Measurements from ENCODE around the gene POLR1G.
A peak's percentile ranks its signal among the peaks of the same experiment; 100 is the strongest.

The POLR1G gene

DNA sequence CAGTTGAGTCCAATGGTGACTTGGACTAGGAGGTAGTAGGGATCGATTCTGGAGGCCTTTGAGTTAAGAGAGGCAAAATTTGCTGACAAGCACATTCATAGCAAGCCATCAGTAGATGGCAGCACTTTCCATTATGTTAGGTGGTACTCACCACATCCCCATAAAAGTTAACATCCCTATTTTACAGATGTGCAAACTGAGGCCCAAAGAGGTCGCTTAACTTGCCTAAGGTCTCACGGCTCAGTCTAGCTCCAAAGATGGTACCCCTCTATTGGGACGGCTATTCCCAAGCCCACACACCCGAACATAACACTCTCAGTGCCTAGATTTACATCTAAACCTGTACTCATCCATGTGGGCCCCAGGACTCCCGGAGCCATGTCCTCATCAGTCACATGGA, 39.9 kb downstream of the POLR1G start:
- peak; percentile 54 for DNase-seq (ENCODE audit: low spot score)

DNA sequence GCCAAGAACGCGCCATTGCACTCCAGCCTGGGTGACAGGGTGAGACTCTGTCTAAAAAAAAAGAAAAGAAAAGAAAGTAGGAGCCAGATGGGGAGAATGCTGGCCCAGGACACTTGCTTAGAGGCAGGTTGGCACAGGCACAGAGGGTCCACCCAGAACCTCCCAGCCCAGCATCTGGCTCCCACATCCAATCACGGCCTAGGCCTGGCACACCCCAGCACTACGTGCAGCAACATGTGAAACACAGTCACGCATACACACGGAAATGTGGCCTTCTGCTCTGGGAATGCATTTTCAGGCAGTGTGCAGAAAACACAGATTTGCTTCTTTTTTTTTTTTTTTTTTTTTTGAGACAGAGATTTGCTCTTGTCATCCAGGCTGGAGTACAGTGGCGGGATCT, 40.5 kb downstream of the POLR1G start:
- no peak for DNase-seq (ENCODE audit: low spot score)

DNA sequence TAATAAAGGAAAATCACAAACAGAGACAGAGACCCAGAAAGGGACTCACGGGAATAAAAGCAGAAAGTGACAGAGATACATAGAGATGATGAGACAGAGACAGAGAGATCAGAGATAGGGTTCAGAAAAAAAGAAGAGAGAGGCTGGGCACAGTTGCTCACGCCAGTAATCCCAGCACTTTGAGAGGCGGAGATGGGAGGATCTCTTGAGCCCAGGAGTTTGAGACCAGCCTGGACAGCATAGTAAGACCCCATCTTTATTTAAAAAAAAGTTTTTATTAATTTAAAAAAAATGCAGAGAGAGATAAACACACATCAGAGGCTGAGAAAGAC, 41.9 kb downstream of the POLR1G start:
- no peak for DNase-seq (ENCODE audit: low spot score)

DNA sequence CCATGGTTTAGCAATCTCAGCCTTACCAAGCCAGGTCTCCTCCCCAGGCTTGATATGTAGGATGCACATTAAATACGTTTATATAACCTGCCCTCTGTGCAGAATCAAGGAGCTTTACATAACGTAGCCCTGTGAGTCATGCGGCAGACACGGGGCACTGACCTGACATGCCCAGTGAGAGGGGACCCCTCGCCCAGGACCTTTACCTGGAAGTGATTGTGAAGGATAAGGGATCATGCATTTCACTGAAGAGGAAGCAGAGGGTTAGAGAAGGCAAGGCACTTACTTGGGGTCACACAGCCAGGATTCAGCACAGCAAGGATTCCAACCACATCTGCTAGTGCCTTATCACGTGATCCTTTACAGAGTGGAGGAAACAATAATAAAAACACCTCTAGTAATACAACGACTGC, 42.4 kb downstream of the POLR1G start:
- no peak for DNase-seq (ENCODE audit: low spot score)

DNA sequence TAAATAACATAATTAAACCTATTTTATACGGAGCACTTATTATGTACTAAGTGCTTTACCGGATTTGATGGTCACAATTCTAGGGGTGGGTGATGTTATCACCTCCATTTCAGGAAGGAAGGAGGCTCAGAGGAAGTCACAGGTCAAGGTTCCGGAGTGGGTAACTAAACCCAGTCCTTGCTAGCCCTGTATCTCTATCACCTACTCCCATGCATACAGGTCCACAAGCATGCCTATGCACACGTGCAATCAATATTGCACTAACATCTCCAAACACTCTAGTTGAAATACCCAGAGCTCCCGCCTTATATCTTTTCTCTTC, 43.5 kb downstream of the POLR1G start:
- no peak for DNase-seq (ENCODE audit: low spot score)

DNA sequence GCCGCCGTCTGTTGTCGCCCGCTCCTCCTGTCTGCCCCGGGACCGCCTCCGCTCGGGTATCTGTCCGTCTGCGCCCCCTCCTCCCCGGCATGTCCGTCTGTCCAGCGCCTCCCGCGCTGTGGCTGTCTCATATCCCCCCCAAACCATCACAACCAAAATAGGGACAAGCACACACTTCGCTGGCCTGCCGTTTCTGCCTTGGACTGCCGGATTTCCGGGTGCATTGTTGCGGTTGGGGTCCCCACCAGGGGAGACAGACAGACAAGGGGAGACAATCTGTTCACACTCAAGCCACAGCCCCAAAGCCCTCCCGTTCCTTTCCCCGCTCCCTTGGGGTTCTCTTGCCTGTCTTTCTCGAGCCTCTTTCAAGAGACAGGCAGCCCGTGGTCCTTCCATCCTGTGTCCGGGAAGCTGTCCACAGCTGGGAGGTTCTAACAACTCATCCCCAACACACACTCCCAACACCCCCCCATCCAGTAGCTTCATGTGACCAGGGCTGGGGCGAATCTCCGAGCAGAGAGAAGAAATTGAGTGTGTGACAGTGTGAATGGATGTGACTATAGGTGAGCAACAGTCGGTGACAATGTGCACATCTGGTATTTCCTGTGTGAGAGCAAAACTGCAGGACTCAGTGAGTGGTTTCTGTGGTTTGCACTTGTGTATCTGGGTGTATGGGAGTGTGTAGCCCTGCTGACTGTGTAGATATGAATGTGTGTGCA, 44.8 kb downstream of the POLR1G start:
- DNase-seq (ENCODE audit: low spot score) = no peak

DNA sequence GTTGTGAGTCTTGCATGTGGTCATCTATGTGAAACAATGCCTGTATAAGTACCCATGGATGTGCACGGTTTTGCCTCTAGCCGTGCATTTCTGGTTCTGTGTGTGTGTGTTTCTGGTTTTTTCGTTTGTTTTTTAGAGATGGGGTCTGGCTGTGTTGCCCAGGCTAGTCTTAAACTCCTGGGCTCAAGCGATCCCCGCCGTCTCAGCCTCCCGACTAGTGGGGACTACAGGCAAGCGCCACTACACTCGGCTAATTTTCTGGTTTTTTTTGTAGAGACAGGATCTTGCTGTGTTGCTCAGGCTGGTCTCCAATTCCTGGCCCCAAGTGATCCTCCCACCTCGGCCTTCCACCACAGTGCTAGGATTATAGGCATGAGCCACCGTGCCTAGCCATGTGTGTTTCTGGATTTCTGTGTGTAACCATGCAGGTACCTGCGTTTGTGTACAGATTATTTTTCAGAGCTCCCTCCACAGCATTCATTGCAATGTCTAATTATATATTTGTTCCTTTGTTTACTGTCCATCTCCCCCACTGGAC, 45.5 kb downstream of the POLR1G start:
- no peak for DNase-seq (ENCODE audit: low spot score)

DNA sequence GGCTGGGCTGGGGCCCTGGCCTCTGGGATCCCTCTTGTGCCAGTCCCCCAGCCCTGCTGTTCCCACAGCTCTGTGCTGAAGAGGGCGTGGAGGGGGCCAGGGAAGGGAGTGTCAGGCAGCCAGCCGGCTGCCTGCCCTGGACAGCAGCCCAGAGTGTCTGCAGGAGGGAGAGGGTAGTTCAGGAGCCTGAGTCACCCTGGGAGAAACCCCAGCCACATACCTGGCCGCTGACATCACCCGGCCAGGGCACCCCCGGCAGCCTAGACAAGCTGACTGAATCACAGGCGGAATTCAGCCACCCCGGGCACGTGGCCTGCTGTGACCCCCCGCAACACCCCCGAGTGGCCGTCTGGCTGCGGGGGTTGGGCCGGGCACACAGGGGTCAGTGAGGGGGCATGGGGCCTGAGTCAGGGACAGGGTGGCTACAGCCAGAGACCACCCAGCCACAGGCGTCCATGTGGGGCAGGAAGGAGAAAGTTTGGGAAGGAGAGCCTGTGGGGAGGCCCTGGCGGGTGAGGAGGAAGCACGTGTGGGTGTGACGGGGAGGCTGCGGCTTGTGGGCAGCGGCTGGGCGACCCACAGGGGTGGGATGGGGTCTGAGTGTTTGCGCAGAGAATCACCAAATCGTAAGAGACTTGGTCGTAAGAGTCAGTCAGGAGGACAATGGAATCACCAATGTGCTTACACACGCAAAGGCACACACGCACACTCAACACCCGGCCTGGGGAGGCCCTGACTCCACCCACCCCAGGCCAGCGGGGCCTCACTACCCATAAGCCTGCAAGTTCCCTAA, 49.5 kb downstream of the POLR1G start:
- DNase-seq (ENCODE audit: low spot score) = peak; percentile 92

DNA sequence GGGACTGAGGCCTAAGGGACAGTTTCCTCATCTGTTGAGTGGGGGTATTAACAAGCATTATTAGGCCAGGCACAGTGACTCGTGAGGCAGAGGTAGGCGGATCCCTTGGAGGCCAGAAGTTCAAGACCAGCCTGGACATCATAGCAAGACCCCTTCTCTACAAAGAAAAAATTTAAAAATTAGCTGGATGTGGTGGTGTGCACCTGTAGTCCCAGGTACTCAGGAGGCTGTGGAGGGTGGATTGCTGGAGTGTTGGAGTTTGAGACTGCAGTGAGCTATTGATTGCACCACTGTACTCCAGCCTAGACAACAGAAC, 50.0 kb downstream of the POLR1G start:
- DNase-seq (ENCODE audit: low spot score) = no peak

DNA sequence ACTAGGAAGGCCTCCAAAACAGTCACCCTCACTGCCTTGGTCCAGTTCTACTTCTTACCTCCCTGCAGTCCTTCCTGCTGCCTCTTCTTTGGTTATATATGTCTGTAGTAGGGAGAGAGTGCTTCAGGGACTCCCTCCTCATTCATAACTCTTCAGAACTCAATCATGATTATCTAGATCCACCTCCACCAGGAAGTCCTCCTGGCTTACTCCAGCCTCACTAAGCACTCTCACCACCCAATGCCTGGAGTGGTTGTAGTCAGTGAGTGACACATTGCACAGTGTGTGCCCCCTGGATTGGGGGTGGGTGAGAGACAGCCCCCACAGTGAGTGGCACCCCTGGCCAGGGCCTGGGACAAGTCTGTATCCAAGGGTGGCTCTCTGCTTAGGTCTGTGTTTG, 51.3 kb downstream of the POLR1G start:
- DNase-seq (ENCODE audit: low spot score) = no peak

Data from HuH-7.5 (cell line).